MM.1S (cell line): ENCODE data around the gene KSR2.
"Not testable (repeated sequence)": the region's sequence is repeated elsewhere in the genome, so short reads cannot be mapped to it uniquely, and the experiment has no call there.

Source experiments
- DNase-seq: peaks from one replicate; pipeline ENCODE4 v3.0.0-alpha.2; 2015
- H2AFZ ChIP-seq: fragments of 300-600 bp; sonication (generic); 2 replicates; pipeline ENCODE4 v1.6.0; 2016; ENCODE audit warnings: antibody characterized with exemption, low read length
- H3F3A ChIP-seq: fragments of 300-600 bp; sonication (generic); 2 replicates; pipeline ENCODE4 v1.6.1; 2016; ENCODE audit warnings: mild to moderate bottlenecking, antibody characterized with exemption, low read length, moderate library complexity, mixed read lengths; ENCODE audit not compliant: insufficient read depth
- H3K27ac ChIP-seq: fragments of 300-600 bp; sonication (generic); 2 replicates; pipeline ENCODE4 v1.5.1; 2016; ENCODE audit warnings: mild to moderate bottlenecking, low read length
- H3K27me3 ChIP-seq: fragments of 300-600 bp; sonication (generic); replicated peaks from 2 replicates; pipeline ENCODE4 v1.6.0; 2016; ENCODE audit warnings: low read length; ENCODE audit not compliant: insufficient read depth
- H3K36me3 ChIP-seq: fragments of 300-600 bp; sonication (generic); replicated peaks from 2 replicates; pipeline ENCODE4 v1.6.1; 2016; ENCODE audit warnings: mild to moderate bottlenecking, low read length, mixed read lengths; ENCODE audit not compliant: insufficient read depth
- H3K4me1 ChIP-seq: fragments of 300-600 bp; sonication (generic); 2 replicates; pipeline ENCODE4 v1.6.1; 2016; ENCODE audit warnings: low read length, mixed read lengths
- H3K4me2 ChIP-seq: fragments of 300-600 bp; sonication (generic); 2 replicates; pipeline ENCODE4 v1.6.0; 2016; ENCODE audit warnings: low read depth, low read length
- H3K4me3 ChIP-seq: fragments of 300-600 bp; sonication (generic); 2 replicates; pipeline ENCODE4 v1.5.1; 2016; ENCODE audit warnings: low read length, mixed read lengths
- H3K79me2 ChIP-seq: fragments of 300-600 bp; sonication (generic); 2 replicates; pipeline ENCODE4 v1.6.1; 2016; ENCODE audit warnings: mixed run types, low read length, mixed read lengths
- H3K9ac ChIP-seq: fragments of 300-600 bp; sonication (generic); 2 replicates; pipeline ENCODE4 v1.6.1; 2016; ENCODE audit warnings: low read length, mixed read lengths
- H3K9me2 ChIP-seq: fragments of 300-600 bp; sonication (generic); replicated peaks from 2 replicates; pipeline ENCODE4 v1.6.1; 2016; ENCODE audit warnings: mild to moderate bottlenecking, low read length, mixed read lengths; ENCODE audit not compliant: insufficient read depth
- H3K9me3 ChIP-seq: fragments of 300-600 bp; sonication (generic); replicated peaks from 2 replicates; pipeline ENCODE4 v1.6.1; 2016; ENCODE audit warnings: mild to moderate bottlenecking, low read length, mixed read lengths; ENCODE audit not compliant: insufficient read depth
- H4K20me1 ChIP-seq: fragments of 300-600 bp; sonication (generic); 2 replicates; pipeline ENCODE4 v1.6.1; 2016; ENCODE audit warnings: mild to moderate bottlenecking, low read length, moderate library complexity, mixed read lengths; ENCODE audit not compliant: insufficient read depth
- EZH2 ChIP-seq: fragments of 300-600 bp; sonication (generic); optimal IDR thresholded peaks from 2 replicates; pipeline ENCODE3; 2017; ENCODE audit warnings: low read depth, mild to moderate bottlenecking, antibody characterized with exemption, low read length, mixed read lengths
- EZH2phosphoT487 ChIP-seq: fragments of 300-600 bp; sonication (generic); IDR thresholded peaks from 2 replicates; pipeline ENCODE4 v1.6.1; 2018; ENCODE audit warnings: antibody characterized with exemption, low read length
- TF ChIP-seq, protein P1 (sequence below): fragments of 300-600 bp; sonication (generic); IDR thresholded peaks from 2 replicates; pipeline ENCODE4 v1.5.1; 2016; ENCODE audit warnings: antibody characterized with exemption, low read length, mixed read lengths

The KSR2 gene

DNA sequence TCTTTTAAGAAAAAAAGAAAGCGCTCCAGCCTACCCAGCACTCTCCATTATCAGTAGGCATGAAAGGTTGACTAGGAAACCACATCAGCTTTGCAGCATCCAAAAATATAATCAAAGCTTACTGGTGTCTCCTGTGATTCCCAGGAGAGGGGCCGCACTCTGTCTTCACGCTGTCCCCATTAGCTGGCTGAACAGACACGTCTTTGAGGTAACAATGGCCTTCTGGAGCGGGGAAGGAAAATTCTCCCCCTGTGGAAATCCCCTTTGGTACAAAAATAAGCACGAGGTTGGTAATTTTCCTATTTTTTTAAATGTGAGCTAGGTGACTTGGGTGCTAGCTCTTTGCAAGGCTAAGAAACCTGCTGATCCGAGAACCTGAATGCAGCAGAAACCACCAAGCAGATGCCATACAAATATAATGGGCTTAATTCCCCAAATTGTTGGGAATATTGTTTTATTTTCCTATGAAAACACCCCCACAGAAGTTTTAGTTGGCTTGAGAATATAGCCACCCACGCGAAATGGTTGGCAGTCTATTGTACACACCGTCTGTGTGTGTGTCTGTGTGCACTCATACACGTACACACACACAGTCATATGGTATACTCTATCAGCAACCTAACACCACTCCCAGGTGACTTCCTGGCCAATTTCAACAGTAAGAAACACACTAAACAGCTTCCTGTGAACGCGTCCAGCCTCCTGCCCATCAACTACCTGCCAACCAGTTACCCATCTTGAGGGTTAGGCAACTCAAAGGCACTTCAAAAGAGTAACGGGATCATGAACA is 71.2 kb downstream of the KSR2 start:
- DNase-seq, result no peak
- H3K4me2 ChIP-seq, result no peak overlapping the region

DNA sequence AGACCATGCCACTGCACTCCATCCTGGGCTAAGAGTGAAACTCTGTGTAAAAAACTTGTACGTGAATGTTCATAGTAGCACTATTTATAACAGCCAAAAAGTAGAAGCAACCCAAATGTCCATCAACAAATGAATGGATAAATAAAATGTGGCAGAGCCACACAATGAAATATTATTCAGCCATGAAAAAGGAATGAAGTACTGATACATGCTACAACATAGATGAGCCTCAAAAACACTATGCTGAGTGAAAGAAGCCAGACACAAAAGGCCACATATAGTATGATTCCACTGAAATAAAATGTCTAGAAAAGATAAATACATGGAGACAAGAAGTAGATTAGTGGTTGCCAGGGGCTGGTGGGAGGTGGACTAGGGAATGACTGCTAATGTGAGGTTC is 72.8 kb downstream of the KSR2 start:
- H3F3A ChIP-seq, result no peaks in the 10 kb centered on the region
- no peak overlapping the region for H3K9ac ChIP-seq
- H3K27me3 ChIP-seq, result no peaks in the 10 kb centered on the region
- no peaks in the 10 kb centered on the region for H3K9me2 ChIP-seq
- no peak for DNase-seq
- no peak for TF ChIP-seq EZH2phosphoT487
- no peak for TF ChIP-seq EZH2
- TF ChIP-seq, protein P1, sequence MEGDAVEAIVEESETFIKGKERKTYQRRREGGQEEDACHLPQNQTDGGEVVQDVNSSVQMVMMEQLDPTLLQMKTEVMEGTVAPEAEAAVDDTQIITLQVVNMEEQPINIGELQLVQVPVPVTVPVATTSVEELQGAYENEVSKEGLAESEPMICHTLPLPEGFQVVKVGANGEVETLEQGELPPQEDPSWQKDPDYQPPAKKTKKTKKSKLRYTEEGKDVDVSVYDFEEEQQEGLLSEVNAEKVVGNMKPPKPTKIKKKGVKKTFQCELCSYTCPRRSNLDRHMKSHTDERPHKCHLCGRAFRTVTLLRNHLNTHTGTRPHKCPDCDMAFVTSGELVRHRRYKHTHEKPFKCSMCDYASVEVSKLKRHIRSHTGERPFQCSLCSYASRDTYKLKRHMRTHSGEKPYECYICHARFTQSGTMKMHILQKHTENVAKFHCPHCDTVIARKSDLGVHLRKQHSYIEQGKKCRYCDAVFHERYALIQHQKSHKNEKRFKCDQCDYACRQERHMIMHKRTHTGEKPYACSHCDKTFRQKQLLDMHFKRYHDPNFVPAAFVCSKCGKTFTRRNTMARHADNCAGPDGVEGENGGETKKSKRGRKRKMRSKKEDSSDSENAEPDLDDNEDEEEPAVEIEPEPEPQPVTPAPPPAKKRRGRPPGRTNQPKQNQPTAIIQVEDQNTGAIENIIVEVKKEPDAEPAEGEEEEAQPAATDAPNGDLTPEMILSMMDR, result no peak
- no peak overlapping the region for H3K27ac ChIP-seq
- H3K4me1 ChIP-seq, result no peaks in the 10 kb centered on the region
- H4K20me1 ChIP-seq, result no peaks in the 10 kb centered on the region
- no peak overlapping the region for H2AFZ ChIP-seq
- H3K4me2 ChIP-seq, result no peak overlapping the region
- no peaks in the 10 kb centered on the region for H3K36me3 ChIP-seq
- H3K9me3 ChIP-seq, result no peaks in the 10 kb centered on the region
- H3K4me3 ChIP-seq, result no peak overlapping the region
- H3K79me2 ChIP-seq, result no peaks in the 10 kb centered on the region

More for the DNA sequence above, 71.2 kb downstream of the KSR2 start:
- Histone ChIP-seq H3K9me2 (no peaks in the 10 kb centered on the region), H3K79me2 (no peaks in the 10 kb centered on the region), H3K27me3 (no peaks in the 10 kb centered on the region), H3K4me3 (no peak overlapping the region), H3K27ac (no peak overlapping the region), H4K20me1 (no peaks in the 10 kb centered on the region), H3K9me3 (no peaks in the 10 kb centered on the region), H3K9ac (no peak overlapping the region), H3K36me3 (no peaks in the 10 kb centered on the region), H3F3A (no peaks in the 10 kb centered on the region), H2AFZ (no peak overlapping the region), H3K4me1 (no peaks in the 10 kb centered on the region)
- TF ChIP-seq EZH2 (no peak), EZH2phosphoT487 (no peak)
- TF ChIP-seq, protein P1, result no peak

DNA sequence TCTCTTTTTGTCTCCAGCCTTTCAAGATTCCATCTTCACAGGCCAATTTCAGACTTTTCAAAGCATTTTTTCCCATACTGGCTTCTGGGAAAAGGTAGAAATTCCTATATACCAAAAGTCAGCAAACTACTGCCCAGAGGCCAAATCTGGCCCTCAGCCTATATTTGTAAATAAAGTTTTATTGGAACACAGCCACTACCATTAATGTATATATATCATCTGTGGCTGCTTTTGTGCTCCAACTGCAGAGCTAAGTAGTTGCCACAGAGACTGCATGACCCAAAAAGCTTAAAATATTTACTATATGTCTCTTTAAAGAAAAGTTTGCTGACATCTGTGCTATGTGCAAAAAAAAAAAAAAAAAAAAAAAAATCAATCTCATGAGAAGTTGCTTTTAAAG is 76.3 kb downstream of the KSR2 start:
- Histone ChIP-seq H3K9me2 (no peaks in the 10 kb centered on the region), H3K79me2 (no peaks in the 10 kb centered on the region), H3K27ac (no peak overlapping the region), H3K4me1 (no peaks in the 10 kb centered on the region), H3K9me3 (no peaks in the 10 kb centered on the region), H4K20me1 (no peaks in the 10 kb centered on the region), H3K27me3 (no peaks in the 10 kb centered on the region), H3K4me3 (no peak overlapping the region), H3K9ac (no peak overlapping the region), H2AFZ (no peak overlapping the region), H3F3A (no peaks in the 10 kb centered on the region), H3K4me2 (no peak overlapping the region), H3K36me3 (no peaks in the 10 kb centered on the region)
- TF ChIP-seq, protein P1, result no peak
- no peak for TF ChIP-seq EZH2phosphoT487
- no peak for TF ChIP-seq EZH2
- DNase-seq, result no peak

DNA sequence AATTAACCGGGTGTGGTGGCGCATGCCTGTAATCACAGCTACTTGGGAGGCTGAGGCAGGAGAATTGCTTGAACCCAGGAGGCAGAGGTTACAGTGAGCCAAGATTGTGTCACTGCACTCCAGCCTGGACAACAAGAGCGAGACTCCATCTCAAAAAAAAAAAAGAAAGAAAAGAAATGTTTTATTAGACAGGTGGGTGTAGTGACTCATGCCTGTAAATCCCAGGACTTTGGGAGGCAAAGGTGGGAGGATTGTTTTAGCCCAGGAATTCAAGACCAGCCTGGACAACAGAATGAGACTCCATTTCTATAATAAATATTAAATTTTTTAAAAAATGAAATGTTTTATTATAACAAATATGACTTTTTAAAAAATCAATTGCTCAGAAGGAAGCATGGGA is 77.5 kb downstream of the KSR2 start:
- H3K4me3 ChIP-seq, H4K20me1 ChIP-seq, H3K9ac ChIP-seq, H3K27me3 ChIP-seq, H3K79me2 ChIP-seq, H3K9me2 ChIP-seq, DNase-seq, H3K36me3 ChIP-seq, H3K4me1 ChIP-seq, H3F3A ChIP-seq, H3K27ac ChIP-seq, H3K9me3 ChIP-seq, H2AFZ ChIP-seq, H3K4me2 ChIP-seq: not testable (repeated sequence)
